Measurements from ENCODE around the gene NPAS2.

NPAS2 gene

DNA sequence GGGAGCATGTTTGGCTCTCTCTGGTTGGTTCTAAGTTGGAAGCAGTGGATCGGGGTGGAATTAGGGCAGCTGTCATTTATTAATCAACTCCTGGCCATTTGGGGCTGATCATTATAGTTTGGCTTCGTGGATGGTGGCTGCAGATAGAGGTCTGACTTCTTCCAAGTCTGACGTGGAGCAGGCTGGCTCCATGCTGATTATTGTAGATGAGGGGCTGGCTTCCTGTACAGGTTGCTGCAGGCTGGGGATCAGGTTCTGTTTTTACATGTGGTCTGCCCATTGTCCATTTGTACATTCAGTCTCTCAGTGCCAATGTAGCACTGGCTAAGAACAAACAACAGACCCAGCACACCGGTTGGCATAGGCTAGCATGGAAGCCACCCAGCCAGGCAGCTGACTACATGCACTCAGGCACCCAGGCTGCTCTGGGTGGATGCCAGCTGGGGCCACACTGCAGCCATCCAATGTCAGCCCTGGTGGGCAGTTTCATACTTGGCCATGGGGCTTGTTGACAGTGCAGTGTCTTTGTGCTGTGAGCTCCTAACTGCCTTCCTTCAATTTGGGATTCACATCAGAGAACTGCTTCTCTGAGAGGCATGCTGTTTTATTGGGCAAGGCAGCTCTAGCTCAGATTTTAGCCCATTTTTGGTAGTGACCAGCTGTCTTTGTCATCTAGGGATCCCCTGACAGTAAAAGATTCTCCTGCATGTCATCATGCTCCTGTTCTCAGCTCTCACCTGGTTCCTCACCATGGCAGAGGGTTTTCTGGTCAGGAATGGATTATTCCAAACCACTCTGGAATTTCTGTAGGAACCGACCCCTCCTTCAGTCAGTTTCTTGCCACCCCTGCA lies 25.4 kb downstream of the NPAS2 start:
- Histone ChIP-seq H3K36me3 (ENCODE audit: insufficient read depth, low read length) (no peaks in the 10 kb centered on the region), H3K4me1 (ENCODE audit: insufficient read depth, low read length) (no peaks in the 10 kb centered on the region), H3K9me3 (ENCODE audit: control insufficient read depth, insufficient read depth, low read length) (no peaks in the 10 kb centered on the region), H3K9ac (ENCODE audit: low read depth, low read length) (no peak overlapping the region)

- Histone ChIP-seq H3K4me1 (ENCODE audit: insufficient read depth, low read length) (no peaks in the 10 kb centered on the region), H3K9ac (ENCODE audit: low read depth, low read length) (no peak overlapping the region), H3K9me3 (ENCODE audit: control insufficient read depth, insufficient read depth, low read length) (no peaks in the 10 kb centered on the region), H3K36me3 (ENCODE audit: insufficient read depth, low read length) (no peaks in the 10 kb centered on the region)
Measured at GRCh38 chr2:100846716-100847115, 26.8 kb downstream of the NPAS2 start.

- H3K9ac ChIP-seq (ENCODE audit: low read depth, low read length): no peak overlapping the region
- H3K36me3 ChIP-seq (ENCODE audit: insufficient read depth, low read length): no peaks in the 10 kb centered on the region
- no peaks in the 10 kb centered on the region for H3K4me1 ChIP-seq (ENCODE audit: insufficient read depth, low read length)
- no peaks in the 10 kb centered on the region for H3K9me3 ChIP-seq (ENCODE audit: control insufficient read depth, insufficient read depth, low read length)
Measured at GRCh38 chr2:100852447-100852846, 32.5 kb downstream of the NPAS2 start.

DNA sequence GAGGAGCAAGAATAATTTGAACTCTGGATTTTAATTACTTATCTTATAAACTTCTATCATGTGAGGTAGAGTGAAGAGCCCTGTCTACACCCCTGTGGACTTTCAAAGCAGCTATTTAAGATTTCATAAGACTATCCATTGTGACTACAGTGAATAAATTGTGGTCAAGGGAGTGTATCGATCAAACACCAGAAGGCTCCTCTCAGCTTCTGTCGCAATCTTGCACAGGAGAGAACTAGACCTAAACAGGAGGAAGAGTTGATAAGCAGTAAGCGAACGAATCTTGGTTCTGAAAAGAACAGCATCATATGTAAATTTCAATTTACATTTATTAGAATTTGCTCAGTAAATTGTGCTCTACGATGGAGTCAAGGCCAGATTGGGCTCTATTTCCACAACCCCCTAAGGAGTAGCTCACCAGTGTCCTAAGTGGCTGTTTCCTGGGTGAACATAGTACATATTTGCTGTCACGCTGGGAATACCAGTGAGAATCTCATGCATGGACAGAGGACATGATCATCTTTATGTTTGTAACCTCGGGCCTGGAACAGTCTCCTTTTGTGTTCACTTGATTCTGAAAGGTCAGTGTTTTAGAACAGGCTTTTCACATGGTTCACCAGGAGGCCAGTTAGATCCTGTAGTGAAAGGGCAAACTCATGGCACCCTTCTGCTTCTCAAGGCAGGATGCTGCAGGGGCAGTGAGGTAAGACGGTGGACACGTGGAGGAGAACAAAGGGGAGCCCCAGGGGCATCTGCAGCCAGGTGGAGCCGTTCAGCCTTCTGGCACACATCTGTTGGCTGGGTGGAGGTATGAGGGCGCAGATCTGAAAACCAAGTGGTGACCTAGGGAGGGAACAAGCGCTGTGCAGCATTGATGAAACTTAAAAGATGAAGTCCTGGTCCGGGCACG lies 33.3 kb downstream of the NPAS2 start:
- H3K36me3 ChIP-seq (ENCODE audit: insufficient read depth, low read length): no peaks in the 10 kb centered on the region

DNA sequence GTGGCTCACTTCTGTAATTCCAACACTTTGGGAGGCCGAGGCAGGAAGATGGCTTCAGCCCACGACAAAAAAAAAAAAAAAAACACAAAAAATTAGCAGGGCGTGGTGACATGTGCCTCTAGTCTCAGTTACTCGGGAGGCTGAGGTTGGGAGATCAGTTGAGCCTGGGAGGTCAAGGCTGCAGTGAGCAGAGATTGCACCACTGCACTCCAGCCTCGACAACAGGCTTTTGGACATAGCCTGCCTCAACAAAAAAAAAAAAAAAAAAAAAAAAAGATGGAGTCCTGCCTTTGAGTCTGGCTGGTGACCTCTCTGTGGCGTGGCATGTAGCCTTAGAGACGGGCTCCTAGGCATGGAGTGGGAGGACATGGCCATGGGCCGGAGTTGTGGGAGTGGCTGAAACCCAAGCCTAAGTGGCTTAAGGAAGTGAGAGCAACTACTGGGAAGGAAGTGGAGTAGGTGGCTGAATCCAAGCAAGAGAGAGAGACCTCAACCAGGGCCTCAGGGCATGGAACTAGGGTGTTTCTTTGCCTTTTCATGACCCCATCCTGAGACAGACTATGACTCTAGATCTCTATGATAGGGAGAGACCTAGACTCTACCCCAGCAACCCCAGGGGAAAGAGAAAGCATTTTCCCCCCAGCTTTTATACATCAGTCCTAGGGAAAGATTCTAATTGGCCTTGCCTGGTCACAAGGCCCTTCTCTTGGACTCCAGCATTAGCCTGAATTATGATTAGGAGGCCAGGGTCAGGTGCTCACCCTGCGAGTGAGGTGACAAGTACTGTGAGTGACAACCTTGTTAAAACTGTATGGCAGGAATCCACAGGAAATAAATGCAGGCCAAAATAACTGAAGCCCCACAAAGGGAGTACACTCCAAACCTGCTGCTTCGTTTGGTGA lies 34.2 kb downstream of the NPAS2 start:
- H3K4me1 ChIP-seq (ENCODE audit: insufficient read depth, low read length): peaks cover 6% of the 10 kb centered on the region; the same call in 1 of the 2 replicates
- H3K36me3 ChIP-seq (ENCODE audit: insufficient read depth, low read length): no peaks in the 10 kb centered on the region
- H3K9ac ChIP-seq (ENCODE audit: low read depth, low read length): no peak overlapping the region
- H3K9me3 ChIP-seq (ENCODE audit: control insufficient read depth, insufficient read depth, low read length): no peaks in the 10 kb centered on the region

More for the DNA sequence above, 33.3 kb downstream of the NPAS2 start:
- H3K4me1 ChIP-seq (ENCODE audit: insufficient read depth, low read length): peaks cover 6% of the 10 kb centered on the region; the same call in 1 of the 2 replicates
- no peak overlapping the region for H3K9ac ChIP-seq (ENCODE audit: low read depth, low read length)
- H3K9me3 ChIP-seq (ENCODE audit: control insufficient read depth, insufficient read depth, low read length): no peaks in the 10 kb centered on the region

GRCh38 chr2:100855084-100855483 lies 35.1 kb downstream of the NPAS2 start:
- no peak overlapping the region for H3K9ac ChIP-seq (ENCODE audit: low read depth, low read length)
- H3K36me3 ChIP-seq (ENCODE audit: insufficient read depth, low read length): no peaks in the 10 kb centered on the region
- no peaks in the 10 kb centered on the region for H3K9me3 ChIP-seq (ENCODE audit: control insufficient read depth, insufficient read depth, low read length)
- peaks cover 6% of the 10 kb centered on the region; the same call in 1 of the 2 replicates for H3K4me1 ChIP-seq (ENCODE audit: insufficient read depth, low read length)

DNA sequence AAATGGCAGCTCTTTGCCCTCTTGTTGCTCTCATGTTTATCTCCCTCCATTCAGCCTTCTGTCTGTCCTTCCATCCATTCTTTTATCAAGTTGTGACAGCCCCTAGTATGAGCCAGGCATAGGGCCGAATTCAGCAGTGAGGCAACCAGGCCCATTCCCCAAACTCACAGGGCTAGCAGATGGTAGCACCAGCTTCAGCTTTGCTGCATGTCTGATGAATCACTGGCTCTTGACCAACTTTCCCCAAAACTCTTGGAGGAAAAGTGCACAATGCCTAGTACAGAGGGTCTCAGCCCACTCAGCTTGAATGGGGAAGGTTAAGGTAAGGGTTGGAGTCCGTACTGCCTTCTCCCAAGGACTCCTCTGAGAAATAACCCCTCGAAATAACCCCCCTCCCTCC lies 35.7 kb downstream of the NPAS2 start:
- H3K36me3 ChIP-seq (ENCODE audit: insufficient read depth, low read length): no peaks in the 10 kb centered on the region
- no peaks in the 10 kb centered on the region for H3K9me3 ChIP-seq (ENCODE audit: control insufficient read depth, insufficient read depth, low read length)
- no peak overlapping the region for H3K9ac ChIP-seq (ENCODE audit: low read depth, low read length)
- H3K4me1 ChIP-seq (ENCODE audit: insufficient read depth, low read length): peaks cover 6% of the 10 kb centered on the region; the same call in 1 of the 2 replicates

- Histone ChIP-seq H3K9ac (ENCODE audit: low read depth, low read length) (no peak overlapping the region), H3K9me3 (ENCODE audit: control insufficient read depth, insufficient read depth, low read length) (no peaks in the 10 kb centered on the region), H3K36me3 (ENCODE audit: insufficient read depth, low read length) (no peaks in the 10 kb centered on the region), H3K4me1 (ENCODE audit: insufficient read depth, low read length) (peaks cover 6% of the 10 kb centered on the region; the same call in 1 of the 2 replicates)
Measured at GRCh38 chr2:100856732-100857131, 36.8 kb downstream of the NPAS2 start.

GRCh38 chr2:100857341-100857740 lies 37.4 kb downstream of the NPAS2 start:
- Histone ChIP-seq H3K9me3 (ENCODE audit: control insufficient read depth, insufficient read depth, low read length) (no peaks in the 10 kb centered on the region), H3K4me1 (ENCODE audit: insufficient read depth, low read length) (peaks cover 6% of the 10 kb centered on the region; the same call in 1 of the 2 replicates), H3K9ac (ENCODE audit: low read depth, low read length) (no peak overlapping the region), H3K36me3 (ENCODE audit: insufficient read depth, low read length) (no peaks in the 10 kb centered on the region)

GRCh38 chr2:100857915-100858314 lies 38.0 kb downstream of the NPAS2 start:
- Histone ChIP-seq H3K9ac (ENCODE audit: low read depth, low read length) (no peak overlapping the region), H3K9me3 (ENCODE audit: control insufficient read depth, insufficient read depth, low read length) (no peaks in the 10 kb centered on the region), H3K4me1 (ENCODE audit: insufficient read depth, low read length) (peaks cover 6% of the 10 kb centered on the region; the same call in 1 of the 2 replicates), H3K36me3 (ENCODE audit: insufficient read depth, low read length) (no peaks in the 10 kb centered on the region)

- no peak overlapping the region for H3K9ac ChIP-seq (ENCODE audit: low read depth, low read length)
- peaks cover 6% of the 10 kb centered on the region; the same call in 1 of the 2 replicates for H3K4me1 ChIP-seq (ENCODE audit: insufficient read depth, low read length)
- H3K36me3 ChIP-seq (ENCODE audit: insufficient read depth, low read length): no peaks in the 10 kb centered on the region
- H3K9me3 ChIP-seq (ENCODE audit: control insufficient read depth, insufficient read depth, low read length): no peaks in the 10 kb centered on the region
Measured at GRCh38 chr2:100859902-100860301, 40.0 kb downstream of the NPAS2 start.

GRCh38 chr2:100861340-100861739 lies 41.4 kb downstream of the NPAS2 start:
- H3K36me3 ChIP-seq (ENCODE audit: insufficient read depth, low read length): no peaks in the 10 kb centered on the region
- no peak overlapping the region for H3K9ac ChIP-seq (ENCODE audit: low read depth, low read length)
- H3K9me3 ChIP-seq (ENCODE audit: control insufficient read depth, insufficient read depth, low read length): no peaks in the 10 kb centered on the region
- H3K4me1 ChIP-seq (ENCODE audit: insufficient read depth, low read length): peaks cover 6% of the 10 kb centered on the region; the same call in 1 of the 2 replicates

- Histone ChIP-seq H3K9me3 (ENCODE audit: control insufficient read depth, insufficient read depth, low read length) (no peaks in the 10 kb centered on the region), H3K9ac (ENCODE audit: low read depth, low read length) (no peak overlapping the region), H3K4me1 (ENCODE audit: insufficient read depth, low read length) (peaks cover 6% of the 10 kb centered on the region; the same call in 1 of the 2 replicates), H3K36me3 (ENCODE audit: insufficient read depth, low read length) (no peaks in the 10 kb centered on the region)
Measured at GRCh38 chr2:100862081-100862480, 42.1 kb downstream of the NPAS2 start.
